Cardiac fibroblast (primary cell): ENCODE data around the gene MIS18A.
"Not testable (repeated sequence)": the region's sequence is repeated elsewhere in the genome, so short reads cannot be mapped to it uniquely, and the experiment has no call there.

ENCODE experiments used
- DNase-seq, 2 donors: peaks; one replicate each; pipeline versions ENCODE4 v3.0.0 to v3.0.0-alpha.2; 2010; ENCODE audit warnings: low read depth in 2 of 2
- H3K4me3 ChIP-seq, 2 donors: replicated peaks in 1 of 2; 1 replicate in 1 of 2; 2 replicates in 1 of 2; pipeline ENCODE4 v1.5.1; 2011; ENCODE audit warnings: low read depth in 2 of 2, low read length in 2 of 2, mild to moderate bottlenecking in 2 of 2, moderate library complexity in 1 of 2
- TF ChIP-seq, protein P1 (sequence below): IDR thresholded peaks from one replicate; pipeline ENCODE4 v1.5.1; 2011; ENCODE audit warnings: low read depth, mild to moderate bottlenecking, low read length, inconsistent platforms

MIS18A gene

GRCh38 chr21:32260130-32260529, 18.7 kb downstream of the MIS18A start:
- DNase-seq, result no peak
- no peak overlapping the region for H3K4me3 ChIP-seq
- TF ChIP-seq, protein P1, sequence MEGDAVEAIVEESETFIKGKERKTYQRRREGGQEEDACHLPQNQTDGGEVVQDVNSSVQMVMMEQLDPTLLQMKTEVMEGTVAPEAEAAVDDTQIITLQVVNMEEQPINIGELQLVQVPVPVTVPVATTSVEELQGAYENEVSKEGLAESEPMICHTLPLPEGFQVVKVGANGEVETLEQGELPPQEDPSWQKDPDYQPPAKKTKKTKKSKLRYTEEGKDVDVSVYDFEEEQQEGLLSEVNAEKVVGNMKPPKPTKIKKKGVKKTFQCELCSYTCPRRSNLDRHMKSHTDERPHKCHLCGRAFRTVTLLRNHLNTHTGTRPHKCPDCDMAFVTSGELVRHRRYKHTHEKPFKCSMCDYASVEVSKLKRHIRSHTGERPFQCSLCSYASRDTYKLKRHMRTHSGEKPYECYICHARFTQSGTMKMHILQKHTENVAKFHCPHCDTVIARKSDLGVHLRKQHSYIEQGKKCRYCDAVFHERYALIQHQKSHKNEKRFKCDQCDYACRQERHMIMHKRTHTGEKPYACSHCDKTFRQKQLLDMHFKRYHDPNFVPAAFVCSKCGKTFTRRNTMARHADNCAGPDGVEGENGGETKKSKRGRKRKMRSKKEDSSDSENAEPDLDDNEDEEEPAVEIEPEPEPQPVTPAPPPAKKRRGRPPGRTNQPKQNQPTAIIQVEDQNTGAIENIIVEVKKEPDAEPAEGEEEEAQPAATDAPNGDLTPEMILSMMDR, result no peak

GRCh38 chr21:32258786-32259048, 20.1 kb downstream of the MIS18A start:
- not testable (repeated sequence) for DNase-seq, H3K4me3 ChIP-seq

- H3K4me3 ChIP-seq, result no peak overlapping the region
- TF ChIP-seq, protein P1, result peak; percentile 71
Measured at GRCh38 chr21:32257962-32258785, 20.7 kb downstream of the MIS18A start.

GRCh38 chr21:32256873-32257620, 21.8 kb downstream of the MIS18A start:
- DNase-seq, result peak; percentile 89 to 98
- H3K4me3 ChIP-seq, result no peak overlapping the region
- TF ChIP-seq, protein P1, result no peak

More at GRCh38 chr21:32257962-32258785, 20.7 kb downstream of the MIS18A start:
- DNase-seq, result peak; percentile 88 to 91

DNA sequence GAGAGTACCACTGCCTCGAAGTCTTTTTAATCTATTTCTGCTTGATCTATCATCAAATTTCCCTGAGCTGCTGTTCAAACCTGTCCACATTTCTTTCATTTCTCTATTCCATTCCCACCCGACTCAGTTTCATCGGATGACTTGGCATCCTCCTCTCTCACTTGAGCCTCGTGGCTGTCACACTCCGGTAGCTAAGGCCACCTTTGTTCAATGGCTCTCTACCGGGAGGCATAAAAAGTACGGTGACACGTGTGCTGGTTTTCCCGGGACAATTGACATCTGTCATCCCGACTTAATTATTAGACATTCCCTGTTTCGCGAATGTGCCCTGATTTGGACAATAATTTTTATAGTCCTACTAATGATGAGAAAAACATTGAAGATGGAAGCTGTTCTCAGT, 22.6 kb downstream of the MIS18A start:
- TF ChIP-seq, protein P1, result no peak
- no peak overlapping the region for H3K4me3 ChIP-seq
- DNase-seq, result no peak

DNA sequence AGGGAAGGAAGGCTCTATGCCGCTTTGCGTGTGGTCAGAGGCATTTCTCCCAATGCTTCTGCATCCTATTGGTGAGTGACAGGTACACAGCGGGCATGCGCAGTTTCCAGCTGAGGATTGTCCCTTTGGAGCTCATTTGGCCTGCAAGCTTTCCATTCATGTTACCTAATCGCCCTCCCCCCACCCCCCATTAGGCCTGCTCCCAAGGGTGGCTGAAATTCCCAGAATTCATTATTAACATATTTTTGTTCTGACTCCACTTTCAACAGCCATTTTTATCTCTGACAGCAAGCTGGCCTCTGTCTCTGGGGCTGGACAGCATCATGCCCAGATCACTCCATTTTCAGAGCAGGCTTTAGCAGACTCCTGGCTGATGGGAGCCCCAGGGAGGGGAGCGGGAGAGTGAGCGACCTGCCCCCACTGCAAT, 25.6 kb downstream of the MIS18A start:
- peak; percentile 42 to 91 for DNase-seq
- TF ChIP-seq, protein P1, result no peak
- H3K4me3 ChIP-seq, result no peak overlapping the region

GRCh38 chr21:32252136-32252535, 26.7 kb downstream of the MIS18A start:
- TF ChIP-seq, protein P1, result no peak
- DNase-seq, result no peak
- H3K4me3 ChIP-seq, result no peak overlapping the region
